GM19468 (cell line): Measurements from ENCODE around the gene ETFA.

Experiments
- ATAC-seq: cut with Tn5 transposase; IDR thresholded peaks from one replicate; pipeline ENCODE4 v1.9.1; 2021; ENCODE audit warnings: mild to moderate bottlenecking, moderate library complexity, moderate number of reproducible peaks; ENCODE audit not compliant: unreplicated experiment; ENCODE audit errors: extremely low read depth

Gene ETFA

GRCh38 chr15:76341366-76342057, 30.2 kb upstream of the ETFA start:
- no peak for ATAC-seq

GRCh38 chr15:76340803-76341365, 29.6 kb upstream of the ETFA start:
- ATAC-seq, result no peak

- ATAC-seq, result no peak
Measured at GRCh38 chr15:76340198-76340802, 29.0 kb upstream of the ETFA start.

DNA sequence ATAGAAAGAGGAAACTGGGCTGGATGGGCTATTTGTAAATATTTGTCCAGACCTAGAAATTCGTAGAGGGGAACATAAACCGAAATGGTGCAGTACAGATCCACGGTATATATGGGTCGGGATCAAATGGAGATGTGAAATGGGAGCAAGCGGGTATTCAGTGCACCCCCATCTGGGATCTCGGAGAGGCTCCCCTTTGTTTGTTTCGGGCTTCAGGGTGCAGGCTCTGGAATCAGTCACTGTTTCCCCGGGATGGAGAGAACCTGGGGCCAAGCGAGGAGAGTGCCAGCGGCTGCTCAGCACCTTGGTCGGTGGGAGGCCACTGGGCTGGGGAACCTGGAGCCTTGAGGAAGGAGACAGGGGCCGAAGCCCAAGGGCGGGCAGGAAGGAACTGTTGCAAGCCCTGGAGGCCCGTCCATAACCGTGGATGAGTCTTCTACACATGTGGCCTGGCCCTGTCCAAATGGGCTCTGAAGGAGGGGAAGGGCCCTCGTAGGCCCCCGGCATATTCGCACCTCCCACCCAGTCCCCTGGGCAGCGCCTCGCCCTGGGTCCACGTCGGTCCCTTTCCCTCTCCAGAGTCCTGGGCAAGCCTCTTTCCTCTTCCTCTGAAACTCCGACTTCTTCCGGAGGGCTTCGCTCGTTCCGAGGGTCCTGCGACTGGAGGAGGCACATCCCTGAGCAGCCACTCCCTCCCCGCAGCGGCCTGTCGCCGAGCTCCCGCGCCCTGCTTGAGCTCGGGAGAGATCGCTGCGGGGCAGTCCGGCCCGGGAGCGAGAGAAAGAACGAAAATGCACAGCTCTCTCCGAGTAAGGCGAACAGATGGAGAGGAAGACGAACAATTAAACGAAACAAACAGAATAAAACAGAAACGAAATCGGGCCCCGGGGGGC, 28.3 kb upstream of the ETFA start:
- ATAC-seq, result no peak

DNA sequence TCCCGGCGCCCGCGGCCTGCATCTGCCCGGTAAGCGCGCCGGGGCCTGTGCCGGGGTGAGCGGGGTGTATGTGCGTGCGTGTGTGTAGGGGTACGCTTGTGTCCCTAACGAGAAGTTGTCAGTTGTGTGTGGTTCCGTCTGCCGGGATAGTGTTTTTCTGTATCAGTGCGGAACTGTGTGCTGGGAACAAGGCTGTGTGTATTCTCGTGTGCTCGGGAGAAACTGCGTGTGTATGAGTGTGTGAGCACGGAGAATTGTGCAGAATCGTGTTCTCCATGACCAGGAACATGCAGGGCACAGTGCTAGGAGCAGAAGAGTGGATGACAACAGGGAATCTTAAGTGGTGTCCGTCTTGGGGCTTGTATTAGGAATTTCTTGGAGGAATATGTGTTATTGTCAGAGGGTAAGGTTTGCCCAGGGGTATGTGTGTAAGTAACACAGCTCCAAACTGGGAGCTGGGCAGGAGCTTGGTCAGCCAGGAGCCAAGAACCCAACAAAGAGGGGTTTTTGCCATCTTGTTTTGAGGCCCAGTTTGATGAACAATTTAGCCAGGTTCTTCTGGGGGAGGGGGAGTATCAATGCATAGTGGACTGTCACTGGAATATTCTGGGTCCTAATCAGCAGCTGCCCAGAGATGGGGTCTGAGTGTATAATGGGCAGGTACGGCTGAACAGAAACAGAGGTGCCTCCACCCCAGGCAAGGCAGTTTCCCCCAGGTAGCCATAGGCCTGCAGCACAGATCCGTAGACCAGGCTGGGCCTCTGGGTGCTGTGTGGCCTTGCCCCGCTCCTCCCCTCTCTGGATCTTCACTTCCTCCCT, 27.4 kb upstream of the ETFA start:
- no peak for ATAC-seq

GRCh38 chr15:76337696-76338485, 26.6 kb upstream of the ETFA start:
- no peak for ATAC-seq

GRCh38 chr15:76337059-76337695, 25.9 kb upstream of the ETFA start:
- ATAC-seq, result no peak

DNA sequence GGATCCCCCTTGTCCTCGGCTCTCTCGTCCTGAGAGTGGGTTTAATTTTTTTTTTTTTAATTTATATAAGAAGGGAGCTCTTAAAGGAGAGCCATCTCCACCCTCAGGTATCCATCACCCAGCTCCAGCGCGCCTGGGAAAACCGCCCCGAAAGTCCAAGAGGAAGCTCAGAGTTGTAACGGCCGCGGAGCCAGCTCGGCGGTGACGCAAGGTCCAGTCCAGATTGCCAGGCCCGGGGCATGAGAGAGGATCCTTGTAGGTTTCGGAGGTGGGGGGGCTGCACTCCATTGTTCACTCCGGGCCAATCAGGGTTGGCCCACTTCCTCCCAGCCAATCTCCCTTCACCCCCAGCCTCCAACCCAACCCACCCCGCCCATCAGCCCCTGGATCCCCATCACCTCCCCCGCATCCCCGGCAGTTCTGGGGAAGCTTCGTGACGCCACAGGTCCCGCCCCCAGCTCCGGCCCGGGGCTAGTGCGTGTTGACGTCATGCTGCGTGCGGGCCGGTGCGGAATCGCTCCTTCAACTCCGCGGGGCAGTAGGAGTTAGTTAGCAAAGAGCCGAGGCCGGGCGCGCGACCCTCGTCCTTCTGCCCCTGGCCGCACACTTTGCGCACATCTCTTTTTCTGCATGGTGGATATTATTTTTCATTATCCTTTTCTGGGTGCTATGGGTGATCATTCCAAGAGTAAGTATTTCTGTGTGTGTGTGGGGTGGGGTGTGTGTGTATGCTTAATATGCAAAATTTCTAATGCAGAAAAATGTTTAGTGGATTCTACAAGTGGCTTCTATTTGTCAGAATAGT, 25.2 kb upstream of the ETFA start, which contains the start of gene ISL2:
TSS of gene ISL2 (plus strand) at position 520 of the 805 bp plus-strand sequence. CDS start at position 631, 111 bp downstream.
- ATAC-seq, result no peak

DNA sequence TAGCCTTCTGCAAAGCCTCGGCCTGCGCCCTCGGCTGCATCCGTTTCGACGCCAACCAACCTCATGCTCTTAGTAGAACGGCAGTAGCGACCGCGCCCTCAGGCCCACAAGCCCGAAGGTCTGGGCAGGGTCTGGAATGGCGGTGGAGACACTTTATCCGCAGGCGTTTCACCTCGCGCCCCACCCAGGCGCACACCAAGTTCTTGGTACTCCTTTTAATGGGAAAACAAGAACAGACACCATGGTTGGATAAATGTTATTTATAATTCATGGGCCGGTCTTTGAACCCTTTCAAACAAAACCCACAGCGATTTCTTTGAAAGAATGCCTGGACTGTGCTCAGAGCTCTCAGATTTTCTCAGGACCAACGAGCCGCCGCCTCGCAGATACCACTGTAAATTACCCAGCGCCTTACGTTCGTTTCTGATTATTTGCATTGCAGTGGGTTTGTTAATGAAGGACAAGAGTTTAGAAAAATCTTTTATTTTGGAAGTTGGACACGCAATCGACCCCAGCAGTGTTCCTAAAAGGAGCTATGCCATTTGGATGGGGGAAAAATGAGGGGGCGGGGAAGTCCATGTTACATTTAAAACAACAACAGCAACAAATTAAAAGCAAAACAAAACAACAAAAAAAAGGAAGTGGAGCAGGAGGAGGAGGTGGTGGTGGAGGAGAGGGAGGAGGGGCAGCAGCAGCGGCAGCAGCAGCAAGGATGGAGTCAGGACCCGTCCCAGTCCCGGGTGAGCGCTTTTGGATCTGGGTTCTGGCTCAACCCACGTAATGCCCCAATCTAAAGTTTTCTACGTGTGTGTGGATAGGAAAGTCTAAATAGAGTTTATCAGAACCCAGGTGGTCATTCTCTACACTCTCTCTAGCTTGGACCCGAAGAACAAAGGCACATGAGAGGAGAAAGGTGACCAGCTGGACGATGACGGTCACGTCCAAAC, 24.3 kb upstream of the ETFA start:
- no peak for ATAC-seq

GRCh38 chr15:76334438-76335306, 23.4 kb upstream of the ETFA start:
- no peak for ATAC-seq

DNA sequence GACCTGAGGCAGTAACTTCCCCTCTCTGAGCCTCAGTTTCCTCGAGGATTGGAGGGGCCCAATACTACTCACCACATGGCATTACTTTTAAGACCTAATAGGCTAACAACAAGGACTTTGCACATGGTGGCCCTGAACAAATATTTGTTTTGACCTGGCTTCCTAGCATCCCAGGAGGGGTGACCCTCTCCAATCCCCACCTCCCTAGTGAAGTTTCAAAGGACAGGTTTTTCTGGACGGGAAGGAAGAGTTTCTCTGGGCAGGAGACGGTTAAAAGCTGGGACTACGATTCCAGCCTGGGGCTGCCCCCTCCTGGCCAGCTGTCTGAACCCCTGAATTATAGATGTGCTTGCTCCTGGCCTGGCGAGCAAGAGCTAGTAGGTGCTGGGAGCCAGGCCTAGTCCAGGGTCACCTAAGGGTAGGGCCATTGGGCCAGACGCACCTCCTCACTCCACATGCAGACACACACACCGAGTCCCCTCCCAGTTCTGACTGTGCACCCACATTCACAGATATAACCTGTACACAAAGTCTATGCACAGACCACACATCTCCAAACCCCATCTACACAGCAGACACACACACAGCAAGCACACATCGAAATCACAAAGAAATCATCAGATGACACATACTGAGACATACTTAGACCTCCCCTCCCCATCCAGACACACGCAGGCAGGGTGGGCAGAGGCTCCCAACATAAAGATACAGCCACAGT, 22.6 kb upstream of the ETFA start:
- ATAC-seq, result no peak

DNA sequence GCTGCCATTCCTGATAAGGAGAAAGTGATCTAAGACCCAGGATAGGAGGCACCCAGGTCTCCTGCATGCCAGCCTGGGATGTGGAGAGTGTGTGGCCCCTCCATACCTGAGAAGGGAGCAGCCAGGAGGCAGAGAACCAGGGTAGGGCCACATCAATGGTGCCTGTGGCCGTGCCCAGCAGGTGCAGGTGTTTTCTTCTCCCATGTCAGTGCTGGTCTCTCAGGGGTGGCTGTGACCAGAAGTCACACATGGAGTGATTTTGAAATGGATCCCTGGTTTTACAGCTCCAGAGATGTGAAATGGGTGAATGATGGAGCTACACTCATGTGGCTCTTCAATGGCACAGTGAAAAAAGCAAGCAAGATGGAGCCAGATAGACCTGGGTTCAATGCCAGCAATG, 22.0 kb upstream of the ETFA start:
- ATAC-seq, result no peak

DNA sequence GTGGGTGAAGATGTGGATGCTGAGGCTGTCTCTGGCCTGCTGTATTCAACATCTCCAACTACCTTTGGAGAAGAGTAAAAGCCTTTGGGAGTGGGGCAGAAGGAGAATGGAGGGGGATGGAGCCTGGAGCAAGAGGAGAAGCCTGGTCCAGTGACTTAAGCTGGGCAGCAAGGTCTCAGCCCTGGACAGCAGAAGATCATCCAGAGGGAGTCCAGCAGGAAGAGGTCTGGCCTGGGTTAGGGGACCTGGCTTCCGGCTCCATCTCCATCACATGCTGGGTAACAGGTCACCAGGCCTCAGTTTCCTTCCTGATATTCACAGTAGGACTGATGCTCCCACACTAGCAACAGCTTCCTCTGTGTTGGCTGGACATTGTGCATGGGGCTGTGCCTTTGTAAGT, 21.5 kb upstream of the ETFA start:
- ATAC-seq, result no peak

GRCh38 chr15:76330080-76330680, 18.9 kb upstream of the ETFA start:
- ATAC-seq, result no peak

DNA sequence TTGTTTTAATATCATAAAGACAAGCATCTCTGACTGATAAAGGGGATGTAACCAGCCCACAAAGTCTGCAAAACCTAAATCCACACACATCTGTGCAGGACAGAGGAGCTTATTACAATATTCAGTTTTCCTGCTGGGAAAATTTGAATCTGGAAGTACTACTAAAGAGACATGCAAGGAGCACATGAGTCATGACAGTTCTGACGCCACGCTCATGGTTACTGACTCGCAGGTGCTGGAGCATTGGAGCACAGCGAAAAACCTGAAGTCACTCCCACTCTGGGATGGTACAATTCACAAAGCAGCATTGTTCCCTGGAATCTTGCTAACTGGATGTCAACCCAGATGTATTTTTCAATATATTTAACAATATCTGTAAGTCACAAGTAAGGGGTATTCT, 17.7 kb upstream of the ETFA start:
- no peak for ATAC-seq
